MCF 10A (cell line): ENCODE measurements around the gene LRRC75A. TPM values are rescaled to one million over a fixed set of nuclear protein-coding genes. Genes with fewer than 3 reads are reported as not detected.

Experiments
- BruUV-seq: library from RNA; stranded (reverse); fragments of 400-500 nt; replicated peaks from 2 replicates; lab custom pipeline; 2021; lab: Mats Ljungman, UMichigan
- CTCF ChIA-PET: fragments of 300-600 bp; sonication (Branson Sonifier 250); formaldehyde crosslinking; extraction: SDS; loops from one replicate; lab custom pipeline; 2021; ENCODE audit warnings: antibody characterized with exemption, inconsistent platforms; lab: Yijun Ruan, JAX
- POLR2A ChIA-PET: fragments of 300-600, 350-650 bp; sonication (Branson Sonifier 250); formaldehyde crosslinking; extraction: SDS; loops from one replicate; lab custom pipeline; 2020; ENCODE audit warnings: antibody characterized with exemption, inconsistent platforms; lab: Yijun Ruan, JAX
- DNase-seq: peaks from one replicate; pipeline ENCODE4 v3.0.0-alpha.2; 2018; ENCODE audit not compliant: unreplicated experiment
- H3K27ac Mint-ChIP-seq: one replicate; pipeline ENCODE4 v1.8.0; 2022; ENCODE audit warnings: mild to moderate bottlenecking, low read depth, mixed read lengths; ENCODE audit not compliant: unreplicated experiment
- H3K27me3 Mint-ChIP-seq: one replicate; pipeline ENCODE4 v1.8.0; 2022; ENCODE audit warnings: mixed read lengths; ENCODE audit not compliant: insufficient read depth, unreplicated experiment
- H3K36me3 Mint-ChIP-seq: one replicate; pipeline ENCODE4 v1.8.0; 2022; ENCODE audit warnings: mild to moderate bottlenecking, moderate library complexity, mixed read lengths; ENCODE audit not compliant: insufficient read depth, unreplicated experiment
- H3K4me1 Mint-ChIP-seq: one replicate; pipeline ENCODE4 v1.8.0; 2022; ENCODE audit warnings: mixed read lengths; ENCODE audit not compliant: insufficient read depth, unreplicated experiment
- H3K4me3 Mint-ChIP-seq: one replicate; pipeline ENCODE4 v1.8.0; 2022; ENCODE audit warnings: mild to moderate bottlenecking, moderate library complexity, mixed read lengths; ENCODE audit not compliant: unreplicated experiment
- H3K9me3 Mint-ChIP-seq: one replicate; pipeline ENCODE4 v1.8.0; 2022; ENCODE audit warnings: mixed read lengths; ENCODE audit not compliant: unreplicated experiment
- intact Hi-C: fragments of 100-400 bp; cut with micrococcal nuclease; formaldehyde crosslinking; loops from 2 replicates; pipeline ENCODE4 v1.14.1; 2022
- total RNA-seq: library from RNA; stranded (reverse); gene quantifications from 2 replicates; pipeline ENCODE4 v1.2.3, GENCODE V29; 2022
- TF ChIP-seq, protein P1 (sequence below): fragments of 200-600 bp; IDR thresholded peaks from one replicate; pipeline ENCODE4 v1.8.0; 2022; ENCODE audit warnings: antibody characterized with exemption, mild to moderate bottlenecking; ENCODE audit not compliant: unreplicated experiment

LRRC75A gene
- total RNA-seq, 1 experiment from 2014 or later = 0.30 TPM

GRCh38 chr17:16470265-16470664 is 21.7 kb downstream of the LRRC75A start:
- Mint-ChIP-seq H3K4me1 (no peaks in the 10 kb centered on the region), H3K9me3 (no peaks in the 10 kb centered on the region), H3K4me3 (no peak overlapping the region), H3K27me3 (peaks cover 65% of the 10 kb centered on the region), H3K27ac (no peak overlapping the region), H3K36me3 (peaks cover 6% of the 10 kb centered on the region)
- CTCF ChIA-PET = interaction anchor here (1.7 to 3.5 kb wide), 2 partner anchors 17 to 50 kb away, joined by 6 to 19 read pairs; no protein-coding TSS in a partner anchor
- intact Hi-C loops = no loop called here
- TF ChIP-seq, protein P1, sequence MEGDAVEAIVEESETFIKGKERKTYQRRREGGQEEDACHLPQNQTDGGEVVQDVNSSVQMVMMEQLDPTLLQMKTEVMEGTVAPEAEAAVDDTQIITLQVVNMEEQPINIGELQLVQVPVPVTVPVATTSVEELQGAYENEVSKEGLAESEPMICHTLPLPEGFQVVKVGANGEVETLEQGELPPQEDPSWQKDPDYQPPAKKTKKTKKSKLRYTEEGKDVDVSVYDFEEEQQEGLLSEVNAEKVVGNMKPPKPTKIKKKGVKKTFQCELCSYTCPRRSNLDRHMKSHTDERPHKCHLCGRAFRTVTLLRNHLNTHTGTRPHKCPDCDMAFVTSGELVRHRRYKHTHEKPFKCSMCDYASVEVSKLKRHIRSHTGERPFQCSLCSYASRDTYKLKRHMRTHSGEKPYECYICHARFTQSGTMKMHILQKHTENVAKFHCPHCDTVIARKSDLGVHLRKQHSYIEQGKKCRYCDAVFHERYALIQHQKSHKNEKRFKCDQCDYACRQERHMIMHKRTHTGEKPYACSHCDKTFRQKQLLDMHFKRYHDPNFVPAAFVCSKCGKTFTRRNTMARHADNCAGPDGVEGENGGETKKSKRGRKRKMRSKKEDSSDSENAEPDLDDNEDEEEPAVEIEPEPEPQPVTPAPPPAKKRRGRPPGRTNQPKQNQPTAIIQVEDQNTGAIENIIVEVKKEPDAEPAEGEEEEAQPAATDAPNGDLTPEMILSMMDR = no peak
- no peak for DNase-seq
- POLR2A ChIA-PET = no interaction called here
- no TSS peak for BruUV-seq

GRCh38 chr17:16468428-16468992 is 23.5 kb downstream of the LRRC75A start:
- Mint-ChIP-seq H3K27me3 (peaks cover 55% of the 10 kb centered on the region), H3K4me1 (no peaks in the 10 kb centered on the region), H3K36me3 (peaks cover 6% of the 10 kb centered on the region), H3K4me3 (no peak overlapping the region), H3K27ac (no peak overlapping the region), H3K9me3 (no peaks in the 10 kb centered on the region)
- no TSS peak for BruUV-seq
- CTCF ChIA-PET = interaction anchor here (0.7 to 1.3 kb wide), 3 partner anchors 15 to 53 kb away, joined by 3 to 4 read pairs (median 3); no protein-coding TSS in a partner anchor
- TF ChIP-seq, protein P1 = no peak
- POLR2A ChIA-PET = interaction anchor here (0.6 kb wide), 1 partner anchor 21 kb away, joined by 3 read pairs; no protein-coding TSS in a partner anchor
- intact Hi-C loops = no loop called here
- no peak for DNase-seq

GRCh38 chr17:16467886-16468285 is 24.1 kb downstream of the LRRC75A start:
- TF ChIP-seq, protein P1 = no peak
- ChIA-PET POLR2A (no interaction called here), CTCF (interaction anchor here (1.3 kb wide), 1 partner anchor 53 kb away, joined by 4 read pairs; no protein-coding TSS in a partner anchor)
- Mint-ChIP-seq H3K27ac (no peak overlapping the region), H3K4me3 (no peak overlapping the region), H3K36me3 (peaks cover 6% of the 10 kb centered on the region), H3K27me3 (peaks cover 55% of the 10 kb centered on the region), H3K4me1 (no peaks in the 10 kb centered on the region), H3K9me3 (no peaks in the 10 kb centered on the region)
- BruUV-seq = no TSS peak
- no peak for DNase-seq
- intact Hi-C loops = no loop called here

DNA sequence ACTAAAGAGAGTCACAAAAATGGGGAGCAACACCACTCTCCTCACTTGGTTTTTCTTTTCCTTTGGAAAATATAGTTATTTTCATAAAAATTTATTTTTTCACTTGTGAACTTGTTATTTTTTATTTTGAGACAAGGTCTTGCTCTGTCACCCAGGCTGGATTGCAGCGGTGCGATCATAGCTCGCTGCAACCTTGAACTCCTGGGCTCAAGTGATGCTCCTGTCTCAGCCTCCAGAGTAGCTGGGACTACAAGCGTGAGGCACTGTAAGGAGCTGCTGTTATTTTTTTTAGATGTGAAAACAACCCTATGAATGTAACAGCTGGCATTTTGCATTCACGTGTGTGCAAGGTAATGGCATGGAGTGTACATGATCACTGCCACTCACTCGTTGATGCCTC is 24.9 kb downstream of the LRRC75A start:
- TF ChIP-seq, protein P1 = no peak
- H3K27me3 Mint-ChIP-seq = peaks cover 50% of the 10 kb centered on the region
- H3K9me3 Mint-ChIP-seq = no peaks in the 10 kb centered on the region
- H3K4me3 Mint-ChIP-seq = no peak overlapping the region
- no TSS peak for BruUV-seq
- peaks cover 6% of the 10 kb centered on the region for H3K36me3 Mint-ChIP-seq
- ChIA-PET CTCF (interaction anchor here (0.8 to 1.3 kb wide), 3 partner anchors 8 to 103 kb away, joined by 3 to 4 read pairs (median 4); no protein-coding TSS in a partner anchor), POLR2A (no interaction called here)
- DNase-seq = no peak
- no peak overlapping the region for H3K27ac Mint-ChIP-seq
- intact Hi-C loops = no loop called here
- H3K4me1 Mint-ChIP-seq = no peaks in the 10 kb centered on the region
